ENCODE data around the gene PI16. TPM values are rescaled to one million over a fixed set of nuclear protein-coding genes. Genes with fewer than 3 reads are reported as not detected.
"Not testable (repeated sequence)": the region's sequence is repeated elsewhere in the genome, so short reads cannot be mapped to it uniquely, and the experiment has no call there.

The PI16 gene
- polyA plus RNA-seq, 3 donors = 1.3 to 1.5 (median 1.4) TPM

DNA sequence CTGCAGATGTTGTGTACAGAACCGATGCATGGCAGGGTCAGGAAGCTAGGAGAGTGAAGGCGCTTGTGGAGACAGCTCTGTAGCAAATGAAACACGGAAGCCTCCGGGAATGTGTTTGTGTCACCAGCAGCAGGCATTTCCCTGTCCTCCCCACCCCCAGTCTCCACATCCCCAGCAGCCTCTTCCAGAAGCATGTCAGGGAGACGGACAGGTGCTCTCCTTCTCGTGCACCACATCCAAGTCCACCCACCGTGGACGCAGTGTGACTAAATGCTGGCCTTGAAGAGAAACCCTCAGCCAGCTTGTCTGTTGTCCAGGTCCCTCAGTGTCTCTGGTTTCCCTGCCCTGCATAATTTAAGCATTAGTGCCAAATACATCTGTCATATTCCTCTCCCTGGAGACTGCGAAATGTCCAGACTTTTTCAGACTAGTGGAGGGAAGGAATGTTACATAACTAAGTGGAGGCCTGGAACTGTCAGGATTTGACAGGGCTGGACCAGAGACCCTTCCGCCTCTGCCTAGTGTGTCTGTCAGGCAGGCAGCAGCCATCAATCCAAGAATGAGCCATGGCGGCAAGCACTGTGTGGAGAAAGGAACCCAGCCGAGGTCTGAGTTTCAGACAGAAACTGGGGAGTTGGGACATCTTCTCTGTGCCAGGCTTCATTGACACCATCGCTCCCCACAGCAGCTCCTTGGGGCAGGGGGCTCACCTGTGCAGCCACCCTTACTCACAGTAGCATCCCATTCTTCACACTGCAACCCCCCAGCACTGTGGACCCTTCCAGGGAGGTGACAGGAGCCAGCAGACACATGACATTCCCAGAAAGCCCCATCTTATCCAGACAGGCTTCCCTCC is 26.6 kb upstream of the PI16 start:
- no peak for DNase-seq (ENCODE audit: low read depth in 3 of 3, low spot score in 2 of 3)

- no peak for DNase-seq (ENCODE audit: low read depth in 3 of 3, low spot score in 2 of 3)
Measured at GRCh38 chr6:36928547-36928918, 26.0 kb upstream of the PI16 start.

- DNase-seq (ENCODE audit: low read depth in 3 of 3, low spot score in 2 of 3) = no peak
Measured at GRCh38 chr6:36929152-36929551, 25.4 kb upstream of the PI16 start.

DNA sequence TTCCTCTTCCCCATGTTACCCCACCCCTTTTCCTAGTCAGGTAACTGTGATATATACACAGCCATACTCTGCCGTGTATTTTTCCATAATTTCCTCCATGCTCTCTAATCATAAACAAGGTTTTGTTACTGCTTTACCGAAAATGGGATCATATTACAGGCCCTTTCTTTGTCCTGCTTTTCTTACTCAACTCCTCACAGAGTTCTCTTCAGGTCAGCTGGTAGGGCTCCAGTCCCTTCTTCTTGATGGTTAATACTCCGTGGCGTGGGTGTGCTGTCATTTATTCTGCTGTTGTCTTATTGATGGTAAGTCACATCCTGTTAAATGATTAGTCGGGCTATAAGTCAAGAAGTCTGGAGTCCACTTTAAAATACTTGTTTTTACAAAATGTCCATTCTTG is 24.9 kb upstream of the PI16 start:
- DNase-seq (ENCODE audit: low read depth in 3 of 3, low spot score in 2 of 3) = peak in 1 of 3 donors; percentile 4

GRCh38 chr6:36930483-36930882 is 24.1 kb upstream of the PI16 start:
- no peak for DNase-seq (ENCODE audit: low read depth in 3 of 3, low spot score in 2 of 3)

- no peak for DNase-seq (ENCODE audit: low read depth in 3 of 3, low spot score in 2 of 3)
Measured at GRCh38 chr6:36933102-36933501, 21.4 kb upstream of the PI16 start.

DNA sequence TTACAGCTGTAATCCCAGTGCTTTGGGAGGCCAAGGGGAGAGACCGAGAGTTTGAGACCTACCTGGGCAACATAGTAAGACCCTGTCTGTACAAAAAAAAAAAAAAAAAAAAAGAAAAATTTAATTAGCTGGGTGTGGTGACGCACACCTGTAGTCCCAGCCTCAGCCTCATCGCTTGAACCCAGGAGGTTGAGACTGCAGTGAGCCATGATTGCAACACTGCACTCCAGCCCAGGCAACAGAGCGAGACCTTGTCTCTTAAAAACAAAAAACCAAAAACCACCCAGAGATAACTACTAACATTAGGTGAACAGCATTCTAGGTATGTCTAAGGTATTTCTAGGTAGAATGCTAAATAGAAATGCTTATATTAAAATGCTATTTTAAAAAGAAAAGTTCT is 21.0 kb upstream of the PI16 start:
- no peak for DNase-seq (ENCODE audit: low read depth in 3 of 3, low spot score in 2 of 3)

DNA sequence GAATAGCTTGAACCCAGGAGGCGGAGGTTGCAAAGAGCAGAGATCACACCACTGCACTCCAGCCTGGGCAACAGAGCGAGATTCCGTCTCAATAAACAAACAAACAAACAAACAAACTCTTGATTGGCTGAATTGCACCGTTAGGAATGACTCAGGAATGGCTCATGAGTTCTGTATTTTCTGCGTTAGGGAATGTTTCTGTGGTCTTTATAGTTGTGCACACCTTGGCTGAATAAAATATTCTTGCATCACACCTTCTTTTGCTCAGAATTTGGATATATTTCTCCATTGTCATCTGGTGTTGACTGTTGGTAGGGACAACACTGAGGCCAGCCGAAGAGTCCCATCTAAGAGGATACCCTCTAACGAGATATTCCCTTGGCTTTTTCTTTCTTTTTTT is 19.6 kb upstream of the PI16 start:
- DNase-seq (ENCODE audit: low read depth in 3 of 3, low spot score in 2 of 3) = no peak

- DNase-seq (ENCODE audit: low read depth in 3 of 3, low spot score in 2 of 3) = no peak
Measured at GRCh38 chr6:36936824-36937223, 17.7 kb upstream of the PI16 start.

- no peak for DNase-seq (ENCODE audit: low read depth in 3 of 3, low spot score in 2 of 3)
Measured at GRCh38 chr6:36937896-36938295, 16.6 kb upstream of the PI16 start.

GRCh38 chr6:36938536-36938935 is 16.0 kb upstream of the PI16 start:
- no peak for DNase-seq (ENCODE audit: low read depth in 3 of 3, low spot score in 2 of 3)

DNA sequence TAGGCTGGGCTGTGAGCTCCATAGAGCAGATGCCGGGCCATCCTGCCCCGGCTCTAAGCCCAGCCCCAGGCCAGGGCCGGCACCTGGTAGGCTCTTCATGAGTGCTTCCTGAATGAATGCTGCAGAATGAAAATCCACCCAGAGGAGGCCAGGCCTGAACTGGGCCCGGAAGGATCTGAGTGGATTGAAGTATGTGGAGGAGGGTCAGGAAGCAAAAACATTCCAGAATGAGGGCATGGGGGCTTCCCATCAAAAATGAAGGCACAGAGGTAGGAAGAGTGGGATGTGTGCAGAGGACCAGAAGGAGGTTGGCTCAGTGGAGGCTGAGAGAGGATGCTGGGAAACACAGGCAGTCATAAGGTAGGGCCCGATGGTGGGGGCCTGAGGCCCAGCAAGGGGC is 15.5 kb upstream of the PI16 start:
- not testable (repeated sequence) for DNase-seq (ENCODE audit: low read depth in 3 of 3, low spot score in 2 of 3)

- DNase-seq (ENCODE audit: low read depth in 3 of 3, low spot score in 2 of 3) = no peak
Measured at GRCh38 chr6:36940027-36940426, 14.5 kb upstream of the PI16 start.

- not testable (repeated sequence) for DNase-seq (ENCODE audit: low read depth in 3 of 3, low spot score in 2 of 3)
Measured at GRCh38 chr6:36941561-36941960, 13.0 kb upstream of the PI16 start.

GRCh38 chr6:36942329-36942728 is 12.2 kb upstream of the PI16 start:
- not testable (repeated sequence) for DNase-seq (ENCODE audit: low read depth in 3 of 3, low spot score in 2 of 3)

DNA sequence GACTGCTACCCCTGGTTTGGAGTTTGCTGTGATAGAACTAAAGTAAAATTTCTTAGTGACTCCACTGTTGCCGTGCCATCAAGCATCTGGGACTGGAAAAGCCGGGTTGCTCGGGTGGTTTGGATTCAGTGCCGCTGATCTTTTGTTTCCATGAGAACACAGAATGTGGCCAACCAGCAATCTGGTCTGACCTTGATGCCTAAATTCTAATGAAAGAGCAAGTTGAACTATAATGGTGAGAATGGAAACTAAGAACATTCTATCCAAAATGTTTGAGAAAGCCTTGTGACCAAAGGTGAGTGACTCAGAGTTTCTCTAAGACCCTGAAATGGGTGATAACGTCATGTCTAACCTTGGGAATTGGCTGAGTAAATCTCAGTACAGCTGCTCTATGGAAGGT is 9.9 kb upstream of the PI16 start:
- no peak for DNase-seq (ENCODE audit: low read depth in 3 of 3, low spot score in 2 of 3)

GRCh38 chr6:36945301-36945700 is 9.2 kb upstream of the PI16 start:
- DNase-seq (ENCODE audit: low read depth in 3 of 3, low spot score in 2 of 3) = no peak

- DNase-seq (ENCODE audit: low read depth in 3 of 3, low spot score in 2 of 3) = no peak
Measured at GRCh38 chr6:36946526-36946925, 8.0 kb upstream of the PI16 start.

DNA sequence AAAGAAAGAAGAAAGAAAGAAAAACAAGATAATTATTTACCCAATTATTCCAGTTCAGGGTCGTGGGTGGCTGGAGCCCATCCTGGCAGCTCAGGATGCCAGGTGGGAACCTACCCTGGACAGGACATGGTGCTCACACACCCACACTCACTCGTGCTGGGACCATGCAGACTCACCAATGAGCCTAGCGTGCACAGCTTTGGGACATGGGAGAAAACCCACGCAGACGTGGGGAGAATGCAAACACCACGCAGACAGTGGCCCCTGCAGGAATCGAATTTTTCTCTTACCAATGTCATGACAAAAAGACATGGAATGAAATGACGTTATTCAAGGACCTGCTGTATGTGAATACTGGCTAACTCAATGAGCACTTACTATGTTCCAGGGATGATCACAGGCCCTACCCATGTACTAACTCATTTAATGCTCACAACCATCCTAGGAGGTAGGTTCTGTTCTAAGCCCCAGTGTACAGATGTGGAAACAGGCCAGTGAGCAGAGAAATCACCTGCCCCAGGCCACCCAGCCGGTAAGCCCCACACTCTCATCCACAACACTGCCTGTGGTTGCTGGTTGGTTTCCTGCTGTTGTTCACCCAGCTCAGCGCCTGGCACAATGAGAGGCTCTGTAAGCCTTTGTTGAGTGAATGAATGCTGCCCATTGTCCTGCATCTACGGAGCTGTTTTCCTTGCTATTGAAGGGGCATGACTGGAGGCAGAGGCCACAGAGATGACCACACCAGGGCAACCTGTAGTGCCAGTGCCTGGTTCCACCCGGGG is 6.8 kb upstream of the PI16 start:
- DNase-seq (ENCODE audit: low read depth in 3 of 3, low spot score in 2 of 3) = no peak

DNA sequence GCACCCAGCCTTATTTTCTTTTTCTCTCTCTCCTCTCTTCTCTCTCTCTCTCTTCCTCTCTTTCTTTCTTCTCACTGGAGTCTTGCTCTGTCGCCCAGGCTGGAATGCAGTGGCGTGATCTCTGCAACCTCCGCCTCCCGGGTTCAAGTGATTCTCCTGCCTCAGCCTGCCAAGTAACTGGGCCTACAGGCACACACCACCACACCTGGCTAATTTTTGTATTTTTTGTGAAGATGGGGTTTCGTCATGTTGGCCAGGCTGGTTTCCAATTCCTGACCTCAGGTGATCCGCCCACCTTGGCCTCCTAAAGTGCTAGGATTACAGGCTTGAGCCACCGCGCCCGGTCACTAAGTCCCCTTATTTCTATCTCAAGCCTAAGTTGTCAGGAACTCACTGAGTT is 5.5 kb upstream of the PI16 start:
- not testable (repeated sequence) for DNase-seq (ENCODE audit: low read depth in 3 of 3, low spot score in 2 of 3)

GRCh38 chr6:36949636-36950035 is 4.9 kb upstream of the PI16 start:
- DNase-seq (ENCODE audit: low read depth in 3 of 3, low spot score in 2 of 3) = no peak

DNA sequence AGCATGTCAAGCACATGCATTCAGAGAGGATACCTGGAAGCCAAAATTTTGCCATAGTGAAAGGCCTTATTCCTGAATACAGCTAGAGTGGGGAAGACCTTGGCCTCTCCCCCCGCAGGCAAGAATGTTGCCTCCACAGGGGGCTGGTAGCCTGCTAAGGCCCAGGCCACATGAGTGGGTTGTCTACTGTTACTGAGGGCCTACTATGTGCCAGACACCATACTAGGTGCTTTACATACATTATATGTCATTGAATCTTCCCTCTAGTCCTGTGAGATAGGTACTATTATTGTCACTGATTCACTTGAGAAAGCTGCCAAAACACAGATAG is 642 bp upstream of the PI16 start:
- no peak for DNase-seq (ENCODE audit: low read depth in 3 of 3, low spot score in 2 of 3)
